Tibial nerve (tissue), 4 donors: Measurements from ENCODE around the gene NUDT17.

ENCODE experiments used
- EP300 ChIP-seq, 2 donors: sonication (generic); formaldehyde crosslinking; IDR thresholded peaks; one replicate each; pipeline ENCODE4 v1.6.1; 2017; ENCODE audit warnings: antibody characterized with exemption in 2 of 2, mild to moderate bottlenecking in 1 of 2
- POLR2A ChIP-seq, 2 donors: fragments of 450-650 bp; IDR thresholded peaks; one replicate each; pipeline ENCODE4 v1.6.1; 2017; ENCODE audit warnings: antibody characterized with exemption in 2 of 2, mild to moderate bottlenecking in 2 of 2, moderate library complexity in 2 of 2
- TF ChIP-seq, protein P1 (sequence below), 5 experiments: fragments of 200-600 bp in 3 of 5; fragments of 450-650 bp in 2 of 5; sonication (generic) in 3 of 5; IDR thresholded peaks; one replicate each; pipeline ENCODE4 v1.5.1; 2016 to 2019; ENCODE audit warnings: antibody characterized with exemption in 5 of 5, mild to moderate bottlenecking in 3 of 5, moderate library complexity in 2 of 5

DNA sequence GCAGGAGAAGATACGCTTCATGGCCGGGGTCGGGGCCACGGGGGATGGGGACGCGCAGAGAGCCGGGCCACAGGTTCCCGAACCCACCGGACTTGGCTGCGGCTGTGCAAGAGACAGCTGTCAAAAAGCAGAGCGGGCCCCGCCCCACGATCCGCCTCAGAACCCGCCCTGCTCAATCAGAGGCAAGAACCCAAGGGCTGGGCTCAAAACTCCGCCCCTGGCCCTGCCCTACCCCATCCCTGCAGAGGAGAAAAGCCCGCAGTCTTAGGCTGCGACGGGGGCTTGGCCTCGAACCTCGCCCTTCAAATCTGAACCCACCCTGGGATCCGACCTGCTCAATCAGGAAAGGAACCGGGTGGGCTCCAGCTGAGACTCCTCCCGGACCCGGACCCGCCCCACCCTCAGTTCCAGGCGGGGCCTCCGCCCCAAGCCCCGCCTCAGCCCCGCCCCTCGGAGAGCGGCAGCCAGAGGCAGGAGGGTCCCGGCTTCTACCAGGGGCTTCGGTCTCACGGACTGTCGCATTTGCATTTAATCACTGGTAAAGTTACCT, 40.4 kb downstream of the NUDT17 start, which contains the start of gene ANKRD35:
- TF ChIP-seq, protein P1, sequence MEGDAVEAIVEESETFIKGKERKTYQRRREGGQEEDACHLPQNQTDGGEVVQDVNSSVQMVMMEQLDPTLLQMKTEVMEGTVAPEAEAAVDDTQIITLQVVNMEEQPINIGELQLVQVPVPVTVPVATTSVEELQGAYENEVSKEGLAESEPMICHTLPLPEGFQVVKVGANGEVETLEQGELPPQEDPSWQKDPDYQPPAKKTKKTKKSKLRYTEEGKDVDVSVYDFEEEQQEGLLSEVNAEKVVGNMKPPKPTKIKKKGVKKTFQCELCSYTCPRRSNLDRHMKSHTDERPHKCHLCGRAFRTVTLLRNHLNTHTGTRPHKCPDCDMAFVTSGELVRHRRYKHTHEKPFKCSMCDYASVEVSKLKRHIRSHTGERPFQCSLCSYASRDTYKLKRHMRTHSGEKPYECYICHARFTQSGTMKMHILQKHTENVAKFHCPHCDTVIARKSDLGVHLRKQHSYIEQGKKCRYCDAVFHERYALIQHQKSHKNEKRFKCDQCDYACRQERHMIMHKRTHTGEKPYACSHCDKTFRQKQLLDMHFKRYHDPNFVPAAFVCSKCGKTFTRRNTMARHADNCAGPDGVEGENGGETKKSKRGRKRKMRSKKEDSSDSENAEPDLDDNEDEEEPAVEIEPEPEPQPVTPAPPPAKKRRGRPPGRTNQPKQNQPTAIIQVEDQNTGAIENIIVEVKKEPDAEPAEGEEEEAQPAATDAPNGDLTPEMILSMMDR (IDR thresholded peaks at IDR 0.05): no peak
- TF ChIP-seq POLR2A (IDR thresholded peaks at IDR 0.05) (no peak), EP300 (IDR thresholded peaks at IDR 0.05) (peak in 1 of 2 donors; percentile 27)
